GM12878 (cell line): Measurements from ENCODE around the gene ZFYVE19. TPM values are rescaled to one million over a fixed set of nuclear protein-coding genes. Genes with fewer than 3 reads are reported as not detected.

Source experiments
- ATAC-seq: fragments of 200-7000 bp; cut with Tn5 transposase; 3 replicates; pipeline ENCODE4 v1.9.1; 2020; ENCODE audit warnings: mild to moderate bottlenecking, moderate library complexity
- BruUV-seq: library from RNA; stranded (reverse); fragments of 400-500 nt; replicated peaks from 2 replicates; lab custom pipeline; 2021; lab: Mats Ljungman, UMichigan
- CTCF ChIA-PET: fragments of 300-600 bp; sonication (Branson Sonifier 250); formaldehyde crosslinking; extraction: SDS; loops from one replicate; lab custom pipeline; 2021; ENCODE audit warnings: inconsistent platforms; lab: Yijun Ruan, JAX
- POLR2A ChIA-PET: fragments of 350-600 bp; formaldehyde crosslinking; extraction: SDS; loops from one replicate; lab custom pipeline; 2021; ENCODE audit warnings: inconsistent platforms; lab: Charles Lee
- RAD21 ChIA-PET: fragments of 300-600 bp; sonication (Branson Sonifier 250); formaldehyde crosslinking; loops from one replicate; lab custom pipeline; 2023; ENCODE audit warnings: antibody characterized with exemption; ENCODE audit not compliant: unreplicated experiment; lab: Charles Lee
- SMC1A ChIA-PET: fragments of 300-600 bp; sonication (Branson Sonifier 250); formaldehyde crosslinking; loops from one replicate; lab custom pipeline; 2023; ENCODE audit not compliant: unreplicated experiment, uncharacterized antibody; lab: Charles Lee
- DNase-seq: peaks from one replicate; pipeline ENCODE4 v3.0.0-alpha.2; 2011; ENCODE audit warnings: low read depth, low spot score
- FAIRE-seq: peaks from 3 replicates; lab custom pipeline; 2011; peaks lifted over from hg19 to GRCh38; lab: Jason Lieb, UNC
- H2AFZ ChIP-seq: 2 replicates; pipeline ENCODE4 v1.6.0; 2011; ENCODE audit warnings: low read depth, low read length, control low read depth; ENCODE audit not compliant: control insufficient read depth
- H3K27ac ChIP-seq: 2 replicates; pipeline ENCODE4 v1.5.1; 2011; ENCODE audit warnings: control low read depth; ENCODE audit not compliant: control insufficient read depth, insufficient read depth
- H3K27me3 ChIP-seq, 2 experiments: replicated peaks in 1 of 2; 2 replicates each; pipeline versions ENCODE4 v1.6.0 to v1.6.1; 2011; ENCODE audit warnings: low read length in 1 of 2; ENCODE audit not compliant: control insufficient read depth in 2 of 2, insufficient read depth in 2 of 2
- H3K36me3 ChIP-seq, 2 experiments: 2 replicates each; pipeline ENCODE4 v1.5.1; 2011; ENCODE audit warnings: low read length in 1 of 2; ENCODE audit not compliant: control insufficient read depth in 2 of 2, insufficient read depth in 2 of 2
- H3K4me1 ChIP-seq: 2 replicates; pipeline ENCODE4 v1.6.1; 2011; ENCODE audit warnings: mild to moderate bottlenecking, low read length, moderate library complexity, mixed read lengths; ENCODE audit not compliant: control insufficient read depth, insufficient read depth
- H3K4me2 ChIP-seq: 2 replicates; pipeline ENCODE4 v1.6.0; 2011; ENCODE audit warnings: control low read depth; ENCODE audit not compliant: control insufficient read depth, insufficient read depth
- H3K4me3 ChIP-seq: fragments of 200-600 bp; sonication (generic); 2 replicates; pipeline ENCODE4 v1.5.1; 2016
- H3K79me2 ChIP-seq: 2 replicates; pipeline ENCODE4 v1.6.0; 2011; ENCODE audit warnings: low read length; ENCODE audit not compliant: control insufficient read depth, insufficient read depth
- H3K9ac ChIP-seq: 2 replicates; pipeline ENCODE4 v1.8.0; 2011; ENCODE audit warnings: low read length, control low read depth, mixed read lengths; ENCODE audit not compliant: control insufficient read depth, insufficient read depth
- H3K9me3 ChIP-seq: replicated peaks from 3 replicates; pipeline ENCODE4 v1.5.1; 2011; ENCODE audit warnings: mild to moderate bottlenecking, low read length; ENCODE audit not compliant: control insufficient read depth, insufficient read depth
- H4K20me1 ChIP-seq: 2 replicates; pipeline ENCODE4 v1.6.0; 2011; ENCODE audit not compliant: control insufficient read depth, insufficient read depth
- ASH2L ChIP-seq: fragments of 300-600, 200-600 bp; sonication (generic); IDR thresholded peaks from 2 replicates; pipeline ENCODE4 v1.6.1; 2017; ENCODE audit warnings: low read depth, mild to moderate bottlenecking, borderline replicate concordance
- EZH2 ChIP-seq: IDR thresholded peaks from 2 replicates; pipeline ENCODE4 v1.6.1; 2012; ENCODE audit warnings: low read depth, mild to moderate bottlenecking, control low read depth, inconsistent platforms, low read length, borderline replicate concordance; ENCODE audit not compliant: control insufficient read depth
- FOXM1 ChIP-seq: IDR thresholded peaks from 2 replicates; pipeline ENCODE4 v1.6.1; 2012; ENCODE audit warnings: low read depth, mild to moderate bottlenecking, inconsistent platforms, low read length, moderate library complexity
- IRF3 ChIP-seq: fragments of 450-650 bp; IDR thresholded peaks from 2 replicates; pipeline ENCODE4 v1.6.1; 2014; ENCODE audit warnings: mild to moderate bottlenecking
- MAX ChIP-seq: IDR thresholded peaks from 2 replicates; pipeline ENCODE4 v1.6.1; 2012; ENCODE audit warnings: low read depth, low read length, improper control_type of control experiment
- MEF2B ChIP-seq: fragments of 450-650 bp; IDR thresholded peaks from 2 replicates; pipeline ENCODE4 v1.6.1; 2018; ENCODE audit warnings: mild to moderate bottlenecking, moderate library complexity; ENCODE audit not compliant: partially characterized antibody, poor library complexity, severe bottlenecking
- MYB ChIP-seq: fragments of 150-350 bp; IDR thresholded peaks from 2 replicates; pipeline ENCODE4 v1.6.1; 2014; ENCODE audit warnings: mild to moderate bottlenecking, low read depth, low read length, borderline replicate concordance
- RFX5 ChIP-seq: IDR thresholded peaks from 2 replicates; pipeline ENCODE4 v1.6.1; 2011; ENCODE audit warnings: low read depth, low read length, improper control_type of control experiment
- in situ Hi-C: fragments of 300-500 bp; cut with MboI; formaldehyde crosslinking; loops from 9 replicates; pipeline ENCODE4 v1.14.3; 2018; ENCODE audit warnings: mixed read lengths
- intact Hi-C: fragments of 100-400 bp; cut with micrococcal nuclease; formaldehyde crosslinking; loops from one replicate; pipeline ENCODE4 v1.14.2; 2022; ENCODE audit not compliant: unreplicated experiment
- polyA plus RNA-seq, 11 experiments: library from polyadenylated mRNA; depleted of rRNA in 4 of 11; unstranded in 6 of 11; stranded (reverse) in 5 of 11; fragments of >200 nt; fragmentation: Nextera tagmentation in 4 of 11; fragmentation: Illumina TruSeq in 1 of 11; extraction: Ambion mirVana in 4 of 11; extraction: Trizol in 1 of 11; gene quantifications; 1 replicate in 1 of 11; 2 replicates in 10 of 11; pipeline versions ENCODE4 v1.2.1 to v1.2.3, GENCODE V29; 2011 to 2016; ENCODE audit warnings: inconsistent platforms in 2 of 11, missing spikeins in 2 of 11, low read depth in 1 of 11
- total RNA-seq, 4 experiments: library from RNA; depleted of rRNA in 3 of 4; stranded (reverse); fragments of >200 nt in 3 of 4; fragmentation: Illumina TruSeq in 1 of 4; extraction: Trizol in 1 of 4; gene quantifications; 2 replicates each; pipeline versions ENCODE4 v1.2.1 to v1.2.3, GENCODE V29; 2013 to 2021

Gene ZFYVE19
- total and polyA plus RNA-seq, 10 of the 15 experiments (the other 5 are each of a cell fraction or from before 2014, with no cell fraction given) = 1.7 to 36.3 (median 17.0) TPM

GRCh38 chr15:40832903-40833302 is 26.0 kb downstream of the ZFYVE19 start:
- Histone ChIP-seq H3K9ac (no peak overlapping the region), H3K36me3 (no peaks in the 10 kb centered on the region), H3K27me3 (no peaks in the 10 kb centered on the region), H3K4me3 (no peak overlapping the region), H2AFZ (no peak overlapping the region), H3K27ac (no peak overlapping the region), H3K4me1 (no peaks in the 10 kb centered on the region), H3K9me3 (no peaks in the 10 kb centered on the region), H3K79me2 (no peaks in the 10 kb centered on the region)
- SMC1A ChIA-PET = interaction anchor here (1.5 kb wide), 1 partner anchor 24 kb away, joined by 4 read pairs; no protein-coding TSS in a partner anchor
- POLR2A ChIA-PET = interaction anchor here (0.6 to 1.0 kb wide), 3 partner anchors 65 to 507 kb away, joined by 3 read pairs; no protein-coding TSS in a partner anchor
- RAD21 ChIA-PET = no interaction called here
- ATAC-seq (no peak), DNase-seq (no peak), FAIRE-seq (no peak)
- intact Hi-C loops (no loop called here), in situ Hi-C loops (no loop called here)
- no TSS peak for BruUV-seq
- no peak for TF ChIP-seq RFX5
- no peak for TF ChIP-seq IRF3
- no peak for TF ChIP-seq MYB
- no peak for TF ChIP-seq FOXM1
- TF ChIP-seq MAX = no peak
- TF ChIP-seq ASH2L = no peak
- no peak for TF ChIP-seq MEF2B
- no peak for TF ChIP-seq EZH2
- TF ChIP-seq, all 136 proteins: peak for 0
- Histone ChIP-seq H3K4me2 (no peak overlapping the region), H4K20me1 (no peaks in the 10 kb centered on the region)
- CTCF ChIA-PET = interaction anchor here (1.1 to 1.2 kb wide), 2 partner anchors 25 to 109 kb away, joined by 3 read pairs; no protein-coding TSS in a partner anchor
